Vagina (tissue), 2 donors: Measurements from ENCODE around the gene SNRNP25.

ENCODE experiments used
- POLR2A ChIP-seq, 2 donors: fragments of 450-650 bp; IDR thresholded peaks; one replicate each; pipeline ENCODE4 v1.6.1; 2017; ENCODE audit warnings: antibody characterized with exemption in 2 of 2, mild to moderate bottlenecking in 2 of 2, moderate library complexity in 2 of 2
- TF ChIP-seq, protein P1 (sequence below), 3 experiments: fragments of 450-650 bp in 2 of 3; fragments of 200-600 bp in 1 of 3; sonication (generic) in 1 of 3; IDR thresholded peaks; one replicate each; pipeline ENCODE4 v1.5.1; 2017 to 2019; ENCODE audit warnings: antibody characterized with exemption in 3 of 3, mild to moderate bottlenecking in 2 of 3, moderate library complexity in 2 of 3

- no peak for TF ChIP-seq POLR2A (IDR thresholded peaks at IDR 0.05)
- TF ChIP-seq, protein P1, sequence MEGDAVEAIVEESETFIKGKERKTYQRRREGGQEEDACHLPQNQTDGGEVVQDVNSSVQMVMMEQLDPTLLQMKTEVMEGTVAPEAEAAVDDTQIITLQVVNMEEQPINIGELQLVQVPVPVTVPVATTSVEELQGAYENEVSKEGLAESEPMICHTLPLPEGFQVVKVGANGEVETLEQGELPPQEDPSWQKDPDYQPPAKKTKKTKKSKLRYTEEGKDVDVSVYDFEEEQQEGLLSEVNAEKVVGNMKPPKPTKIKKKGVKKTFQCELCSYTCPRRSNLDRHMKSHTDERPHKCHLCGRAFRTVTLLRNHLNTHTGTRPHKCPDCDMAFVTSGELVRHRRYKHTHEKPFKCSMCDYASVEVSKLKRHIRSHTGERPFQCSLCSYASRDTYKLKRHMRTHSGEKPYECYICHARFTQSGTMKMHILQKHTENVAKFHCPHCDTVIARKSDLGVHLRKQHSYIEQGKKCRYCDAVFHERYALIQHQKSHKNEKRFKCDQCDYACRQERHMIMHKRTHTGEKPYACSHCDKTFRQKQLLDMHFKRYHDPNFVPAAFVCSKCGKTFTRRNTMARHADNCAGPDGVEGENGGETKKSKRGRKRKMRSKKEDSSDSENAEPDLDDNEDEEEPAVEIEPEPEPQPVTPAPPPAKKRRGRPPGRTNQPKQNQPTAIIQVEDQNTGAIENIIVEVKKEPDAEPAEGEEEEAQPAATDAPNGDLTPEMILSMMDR (IDR thresholded peaks at IDR 0.05): no peak
Observed at GRCh38 chr16:54237-54581, 581 bp downstream of the SNRNP25 start.
